HG03280 (cell line): Measurements from ENCODE around the gene SF3B1.
A peak's percentile ranks its signal among the peaks of the same experiment; 100 is the strongest.
"Not testable (repeated sequence)": the region's sequence is repeated elsewhere in the genome, so short reads cannot be mapped to it uniquely, and the experiment has no call there.

Source experiments
- ATAC-seq: cut with Tn5 transposase; IDR thresholded peaks from one replicate; pipeline ENCODE4 v1.9.1; 2021; ENCODE audit warnings: mild to moderate bottlenecking, moderate library complexity; ENCODE audit not compliant: unreplicated experiment

SF3B1 gene

GRCh38 chr2:197379308-197379917, 55.4 kb downstream of the SF3B1 start:
- ATAC-seq: not testable (repeated sequence)

- no peak for ATAC-seq
Measured at GRCh38 chr2:197378494-197379307, 56.1 kb downstream of the SF3B1 start.

GRCh38 chr2:197378086-197378485, 56.7 kb downstream of the SF3B1 start:
- ATAC-seq: no peak

- ATAC-seq: no peak
Measured at GRCh38 chr2:197377670-197378069, 57.2 kb downstream of the SF3B1 start.

GRCh38 chr2:197372592-197372991, 62.2 kb downstream of the SF3B1 start:
- ATAC-seq: no peak

GRCh38 chr2:197370664-197371063, 64.2 kb downstream of the SF3B1 start:
- not testable (repeated sequence) for ATAC-seq

- ATAC-seq: no peak
Measured at GRCh38 chr2:197369933-197370320, 64.9 kb downstream of the SF3B1 start.

- ATAC-seq: no peak
Measured at GRCh38 chr2:197369228-197369932, 65.4 kb downstream of the SF3B1 start.

- no peak for ATAC-seq
Measured at GRCh38 chr2:197368412-197368811, 66.4 kb downstream of the SF3B1 start.

- no peak for ATAC-seq
Measured at GRCh38 chr2:197363998-197364397, 70.8 kb downstream of the SF3B1 start.

GRCh38 chr2:197360744-197361156, 74.1 kb downstream of the SF3B1 start:
- peak; percentile 72 for ATAC-seq

GRCh38 chr2:197359859-197360258, 75.0 kb downstream of the SF3B1 start:
- no peak for ATAC-seq

GRCh38 chr2:197358931-197359330, 75.9 kb downstream of the SF3B1 start:
- ATAC-seq: no peak

GRCh38 chr2:197357986-197358385, 76.8 kb downstream of the SF3B1 start:
- ATAC-seq: no peak

GRCh38 chr2:197356136-197356535, 78.7 kb downstream of the SF3B1 start:
- no peak for ATAC-seq

GRCh38 chr2:197354169-197354558, 80.7 kb downstream of the SF3B1 start:
- no peak for ATAC-seq

- ATAC-seq: no peak
Measured at GRCh38 chr2:197353393-197354168, 81.2 kb downstream of the SF3B1 start.

GRCh38 chr2:197349699-197350098, 85.1 kb downstream of the SF3B1 start:
- no peak for ATAC-seq

- ATAC-seq: no peak
Measured at GRCh38 chr2:197348721-197349360, 86.0 kb downstream of the SF3B1 start.

GRCh38 chr2:197345846-197346370, 88.9 kb downstream of the SF3B1 start:
- ATAC-seq: no peak
